GM21717 (cell line): ENCODE measurements around the gene METTL5.
"Not testable (repeated sequence)": the region's sequence is repeated elsewhere in the genome, so short reads cannot be mapped to it uniquely, and the experiment has no call there.

ENCODE experiments used
- ATAC-seq: cut with Tn5 transposase; IDR thresholded peaks from one replicate; pipeline ENCODE4 v1.9.1; 2021; ENCODE audit warnings: mild to moderate bottlenecking, moderate library complexity; ENCODE audit not compliant: unreplicated experiment

Gene METTL5

DNA sequence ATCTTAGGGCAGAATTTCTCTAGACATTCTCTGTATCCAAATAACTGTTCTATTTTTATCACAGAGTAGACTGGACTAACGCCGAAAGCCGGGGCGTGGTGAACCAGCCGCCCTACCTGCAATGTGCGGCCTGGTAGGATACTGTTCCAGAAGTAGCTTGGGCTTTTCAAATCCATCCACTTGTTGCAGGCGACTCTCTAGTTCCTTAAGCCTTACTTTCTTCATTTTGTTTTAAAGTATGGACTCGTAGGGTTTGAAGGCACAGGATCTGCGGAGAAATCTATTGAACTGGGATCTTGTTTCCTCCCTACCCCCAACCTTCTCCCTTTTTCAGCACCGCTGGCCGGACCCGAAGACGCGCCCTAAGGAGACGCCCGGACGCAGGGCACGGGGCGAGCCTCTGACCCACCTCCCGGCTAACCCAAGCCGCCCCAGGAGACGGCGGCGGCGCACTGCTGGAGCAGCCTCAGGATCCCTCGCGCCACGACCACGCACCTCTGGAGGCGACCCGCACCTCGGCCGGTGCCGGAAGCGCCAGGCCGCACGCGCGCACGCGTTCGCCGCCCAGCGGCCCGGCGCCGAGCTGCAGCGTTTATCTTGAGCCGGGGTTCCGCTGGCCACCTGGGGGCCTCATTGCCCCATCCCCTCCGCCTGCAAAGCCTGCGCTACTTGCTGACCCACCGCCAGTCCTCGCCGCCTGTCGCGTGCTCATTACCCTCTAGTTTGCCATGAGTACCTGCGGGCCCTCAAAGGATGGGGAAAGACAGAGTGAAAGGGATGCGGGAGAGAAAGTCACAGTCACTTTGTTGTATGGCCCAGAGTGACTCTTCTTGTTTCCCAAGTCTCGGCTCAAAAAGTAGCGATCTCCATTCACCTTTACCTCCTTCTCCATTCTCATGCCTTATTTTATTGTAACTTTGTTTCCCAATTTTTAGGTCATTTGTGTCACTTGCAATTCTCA lies at the start of gene METTL5:
Gene METTL5 (minus strand): TSS at position 533 of the 961 bp plus-strand sequence. CDS start 308 bp downstream, at position 225.
- peak; percentile 60 for ATAC-seq

- ATAC-seq = no peak
Measured at GRCh38 chr2:169871994-169872393, 47.3 kb upstream of the METTL5 start.

GRCh38 chr2:169871369-169871768 lies 46.7 kb upstream of the METTL5 start:
- not testable (repeated sequence) for ATAC-seq

DNA sequence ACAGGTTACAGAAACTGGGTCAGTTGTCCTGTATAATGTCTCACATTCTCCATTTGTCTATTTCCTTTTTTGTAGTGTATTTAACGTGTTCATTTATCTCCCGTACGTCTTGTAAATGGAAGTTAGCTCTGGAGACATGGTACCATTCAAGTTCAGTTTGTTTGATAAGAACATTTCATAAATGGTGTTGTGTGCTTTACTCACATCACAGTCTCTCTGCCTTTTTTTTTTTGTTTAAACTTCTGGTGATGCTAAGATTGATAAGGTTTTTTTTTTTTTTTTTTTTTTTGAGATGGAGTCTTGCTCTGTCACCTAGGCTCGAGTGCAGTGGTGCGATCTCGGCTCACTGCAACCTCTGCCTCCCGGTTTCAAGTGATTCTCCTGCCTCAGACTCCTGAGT lies 44.2 kb upstream of the METTL5 start:
- ATAC-seq = no peak

DNA sequence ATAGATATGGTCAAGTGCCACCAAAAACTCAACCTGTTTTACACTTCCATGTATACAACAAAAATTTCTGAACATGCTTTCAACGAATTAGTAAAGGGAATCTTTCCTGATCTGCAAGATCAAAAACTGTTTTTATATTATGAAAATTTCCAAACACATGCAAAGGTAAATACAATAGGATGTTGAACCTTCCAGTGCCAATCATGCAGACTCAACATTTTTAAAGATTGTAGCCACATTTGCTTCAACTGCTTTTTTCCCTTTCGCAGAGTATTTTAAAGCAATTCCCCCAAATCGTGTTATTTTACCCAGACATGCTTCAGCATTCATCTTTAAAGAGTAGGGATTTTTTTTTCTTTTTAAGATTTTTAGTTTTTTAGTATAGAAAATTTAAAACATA lies 42.9 kb upstream of the METTL5 start:
- ATAC-seq = no peak

DNA sequence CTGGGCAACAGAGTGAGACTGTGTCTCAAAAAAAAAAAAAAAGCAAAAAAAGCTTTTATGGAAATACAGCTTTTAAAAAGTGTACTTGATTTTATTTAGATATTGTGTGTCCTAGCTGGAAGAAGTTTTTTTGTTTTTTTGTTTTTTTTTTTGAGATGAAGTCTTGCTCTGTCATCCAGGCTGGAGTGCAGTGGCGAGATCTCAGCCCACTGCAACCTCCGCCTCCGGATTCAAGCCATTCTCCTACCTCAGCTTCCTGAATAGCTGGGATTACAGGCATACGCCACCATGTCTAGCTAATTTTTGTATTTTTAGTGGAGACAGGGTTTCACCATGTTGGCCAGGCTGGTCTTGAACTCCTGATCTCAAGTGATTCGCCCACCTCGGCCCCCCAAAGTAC lies 41.5 kb upstream of the METTL5 start:
- not testable (repeated sequence) for ATAC-seq

- no peak for ATAC-seq
Measured at GRCh38 chr2:169865492-169865891, 40.8 kb upstream of the METTL5 start.

GRCh38 chr2:169862816-169863215 lies 38.1 kb upstream of the METTL5 start:
- ATAC-seq = no peak

- no peak for ATAC-seq
Measured at GRCh38 chr2:169860149-169860548, 35.4 kb upstream of the METTL5 start.

- no peak for ATAC-seq
Measured at GRCh38 chr2:169859423-169859822, 34.7 kb upstream of the METTL5 start.

- ATAC-seq = not testable (repeated sequence)
Measured at GRCh38 chr2:169855281-169856258, 30.9 kb upstream of the METTL5 start.

DNA sequence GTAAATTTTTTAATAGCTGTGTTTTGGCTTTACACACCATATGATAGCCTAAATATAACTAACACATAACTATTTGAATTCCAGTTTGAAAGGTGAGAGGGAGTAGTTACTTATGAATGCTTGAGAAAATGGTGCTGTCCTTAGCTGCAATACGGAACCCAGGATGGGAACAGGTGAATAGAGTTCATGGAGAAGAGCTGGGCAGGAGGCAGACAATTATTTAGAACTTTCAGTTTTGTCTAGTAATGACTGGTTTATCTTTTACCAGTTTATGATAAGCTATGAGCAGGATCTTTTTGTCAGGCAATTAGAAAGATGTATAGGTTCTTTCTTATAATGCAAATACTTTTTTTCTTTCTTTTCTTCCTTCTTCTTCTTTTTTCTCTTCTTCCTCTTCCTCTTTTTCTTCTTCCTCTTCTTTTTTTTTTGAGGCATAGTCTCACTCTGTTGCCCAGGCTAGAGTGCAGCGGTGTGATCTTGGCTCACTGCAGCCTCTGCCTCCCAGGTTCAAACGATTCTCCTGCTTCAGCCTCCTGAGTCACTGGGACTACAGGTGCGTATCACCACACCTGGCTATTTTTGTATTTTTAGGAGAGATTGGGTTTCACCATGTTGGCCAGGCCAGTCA lies 28.4 kb upstream of the METTL5 start:
- ATAC-seq = no peak

- no peak for ATAC-seq
Measured at GRCh38 chr2:169849710-169850109, 25.0 kb upstream of the METTL5 start.

DNA sequence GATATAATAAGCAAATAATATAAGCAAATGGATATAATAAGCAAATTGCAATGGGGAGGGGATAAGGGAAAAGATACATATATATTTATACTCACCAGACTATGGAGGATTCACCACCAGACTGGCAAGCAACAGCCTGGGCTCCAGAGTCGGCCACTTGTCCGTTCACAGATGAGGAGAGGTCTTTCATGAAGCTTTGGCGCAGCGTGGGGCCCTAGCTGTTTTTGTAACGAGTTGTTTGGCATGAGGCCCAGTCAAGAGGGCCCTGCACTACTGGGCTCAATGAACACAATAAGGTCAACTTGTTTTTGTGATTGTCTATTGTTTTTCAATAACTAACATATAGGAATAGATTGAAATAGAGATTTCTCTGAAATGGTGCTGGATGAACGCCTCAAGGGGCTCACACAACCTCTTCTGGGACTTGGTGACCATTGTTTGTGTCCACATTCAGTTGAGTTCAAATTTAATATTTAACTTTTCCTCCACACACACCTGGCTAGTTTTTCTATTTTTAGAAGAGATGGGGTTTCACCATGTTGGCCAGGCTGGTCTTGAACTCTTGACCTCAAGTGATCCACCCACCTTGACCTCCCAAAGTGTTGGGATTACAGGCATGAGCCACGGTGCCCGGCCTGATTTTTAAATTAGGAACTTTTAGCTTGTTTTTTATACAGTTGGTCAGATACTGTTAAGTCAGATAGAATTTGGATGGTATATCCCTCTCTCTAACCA lies 24.4 kb upstream of the METTL5 start:
- not testable (repeated sequence) for ATAC-seq

DNA sequence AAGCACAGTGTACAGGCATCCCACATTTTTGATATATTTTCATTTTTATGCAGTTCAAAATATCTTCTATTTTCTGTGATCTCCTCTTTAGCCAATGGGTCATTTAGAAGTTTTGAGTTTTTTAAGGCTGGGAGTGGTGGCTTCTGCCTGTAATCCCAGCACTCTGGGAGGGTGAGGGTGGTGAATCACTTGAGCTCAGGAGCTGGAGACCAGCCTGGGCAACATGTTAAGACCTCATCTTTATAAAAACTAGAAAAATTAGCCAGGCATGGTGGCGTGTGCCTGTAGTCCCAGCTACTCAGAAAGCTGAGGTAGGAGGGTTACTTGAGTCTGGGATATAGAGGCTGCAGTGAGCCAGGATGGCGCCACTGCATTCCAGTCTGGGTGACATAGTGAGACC lies 20.3 kb upstream of the METTL5 start:
- no peak for ATAC-seq

DNA sequence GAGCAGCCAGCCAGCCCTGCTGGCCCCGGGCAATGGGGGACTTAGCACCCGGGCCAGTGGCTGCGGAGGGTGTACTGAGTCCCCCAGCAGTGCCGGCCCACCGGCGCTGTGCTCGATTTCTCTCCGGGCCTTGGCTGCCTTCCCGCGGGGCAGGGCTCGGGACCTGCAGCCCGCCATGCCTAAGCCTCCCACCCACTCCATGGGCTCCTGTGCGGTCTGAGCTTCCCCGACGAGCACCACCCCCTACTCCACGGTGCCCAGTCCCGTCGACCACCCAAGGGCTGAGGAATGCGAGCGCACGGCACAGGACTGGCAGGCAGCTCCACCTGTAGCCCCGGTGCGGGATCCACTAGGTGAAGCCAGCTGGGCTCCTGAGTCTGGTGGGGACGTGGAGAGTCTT lies 16.9 kb upstream of the METTL5 start:
- not testable (repeated sequence) for ATAC-seq

GRCh38 chr2:169840747-169841142 lies 16.0 kb upstream of the METTL5 start:
- ATAC-seq = no peak

DNA sequence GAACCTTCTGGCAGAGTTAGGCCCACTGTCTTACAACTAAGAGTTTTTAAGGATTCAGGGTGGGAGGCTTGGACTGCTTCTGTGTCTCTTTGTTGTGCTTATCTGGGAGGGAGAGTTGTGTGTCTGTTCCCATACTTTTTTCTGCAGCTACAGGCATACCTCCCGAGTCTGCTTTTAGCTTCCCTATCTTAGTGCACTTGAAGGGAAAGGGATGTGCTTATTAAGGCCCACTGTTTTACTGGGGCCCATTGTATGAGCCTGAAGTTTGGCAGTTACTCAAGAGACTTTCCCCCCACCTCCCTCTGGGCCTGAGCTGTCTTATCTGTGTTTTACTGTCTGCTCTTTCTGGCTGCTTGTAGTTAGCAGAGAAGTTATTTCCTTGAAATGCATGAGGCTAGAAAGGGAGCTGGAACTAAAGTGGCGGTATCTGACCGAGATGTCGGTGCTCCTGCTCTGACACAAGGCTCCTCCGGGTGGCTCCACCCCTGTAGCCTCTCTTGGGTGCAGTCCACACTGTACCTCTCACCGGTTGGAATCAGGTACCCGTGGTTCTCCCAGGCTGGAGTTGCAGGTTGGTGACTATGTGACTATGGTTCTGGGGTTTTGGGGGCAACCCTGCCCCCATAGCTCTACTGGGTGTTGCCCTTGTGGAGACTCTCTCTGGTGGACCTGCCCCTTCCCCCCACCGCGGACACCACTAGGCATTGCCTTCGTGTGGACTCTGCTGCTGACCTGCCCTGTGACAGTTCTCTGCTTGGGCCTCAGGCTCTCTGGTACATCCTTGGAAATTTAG lies 15.4 kb upstream of the METTL5 start:
- ATAC-seq = no peak

GRCh38 chr2:169838743-169839489 lies 14.2 kb upstream of the METTL5 start:
- ATAC-seq = no peak
